Measurements from ENCODE around the gene TAS2R39.

- TF ChIP-seq CTCF (IDR thresholded peaks at IDR 0.05) (no peak), POLR2A (IDR thresholded peaks at IDR 0.05) (no peak)
Measured at GRCh38 chr7:143210541-143210940, 27.3 kb downstream of the TAS2R39 start.

All from right lobe of liver (tissue), 4 donors.